MV-4-11 (cell line): ENCODE data around the gene GBP4.

Experiments
- DNase-seq: peaks from one replicate; lab custom pipeline; 2025; lab: John Stamatoyannopoulos, UW

The GBP4 gene

GRCh38 chr1:89170170-89171066 lies 28.3 kb downstream of the GBP4 start:
- peak; percentile 63 for DNase-seq

GRCh38 chr1:89169166-89169565 lies 29.6 kb downstream of the GBP4 start:
- no peak for DNase-seq

GRCh38 chr1:89167590-89168230 lies 31.0 kb downstream of the GBP4 start:
- no peak for DNase-seq

- DNase-seq = no peak
These were observed 32.0 kb downstream of the GBP4 start for GRCh38 chr1:89166705-89167104.

- DNase-seq = no peak
These were observed 32.9 kb downstream of the GBP4 start for GRCh38 chr1:89165811-89166210.

- DNase-seq = peak; percentile 55
These were observed 47.7 kb downstream of the GBP4 start for GRCh38 chr1:89151047-89151446.

GRCh38 chr1:89149976-89150375 lies 48.8 kb downstream of the GBP4 start:
- DNase-seq = no peak

GRCh38 chr1:89149229-89149628 lies 49.5 kb downstream of the GBP4 start:
- no peak for DNase-seq

GRCh38 chr1:89147678-89148658 lies 50.8 kb downstream of the GBP4 start:
- no peak for DNase-seq

- DNase-seq = no peak
These were observed 52.0 kb downstream of the GBP4 start for GRCh38 chr1:89146721-89147120.

- DNase-seq = no peak
These were observed 55.3 kb downstream of the GBP4 start for GRCh38 chr1:89143484-89143883.

- no peak for DNase-seq
These were observed 56.6 kb downstream of the GBP4 start for GRCh38 chr1:89142160-89142559.

- no peak for DNase-seq
These were observed 65.0 kb downstream of the GBP4 start for GRCh38 chr1:89133747-89134146.
